ENCODE results near the gene MAPK13. TPM values are rescaled to one million over a fixed set of nuclear protein-coding genes. Genes with fewer than 3 reads are reported as not detected.
"Not testable (repeated sequence)": the region's sequence is repeated elsewhere in the genome, so short reads cannot be mapped to it uniquely, and the experiment has no call there.

The MAPK13 gene
- total RNA-seq, 6 experiments from 2014 or later = 2.2 to 5.0 (median 3.0) TPM

- ATAC-seq (no peak), DNase-seq (peak in 1 of 3 donors; percentile 35)
- no peaks in the 10 kb centered on the region for H3K9me3 ChIP-seq
- no peaks in the 10 kb centered on the region for H3K36me3 ChIP-seq
- H3K27ac ChIP-seq = no peak overlapping the region
- no peaks in the 10 kb centered on the region for H3K27me3 ChIP-seq
- no peak for TF ChIP-seq POLR2A (IDR thresholded peaks at IDR 0.05)
- peaks cover 0 to 30% (median 6%) of the 10 kb centered on the region in 4 donors for H3K4me1 ChIP-seq
- no peak overlapping the region for H3K4me3 ChIP-seq
- intact Hi-C loops (cut with DNase I) = no loop called here
- no CpG with 5 or more reads among the region's 2 CpGs for WGBS (ENCODE audit: insufficient coverage, low coverage, low lambda C conversion rate, missing lambda C conversion rate)
These were observed 4.2 kb upstream of the MAPK13 start for GRCh38 chr6:36126121-36126520.

GRCh38 chr6:36126553-36127458 lies 3.5 kb upstream of the MAPK13 start:
- ATAC-seq (no peak), DNase-seq (peak in 1 of 3 donors; percentile 33)
- Histone ChIP-seq H3K27ac (no peak overlapping the region), H3K36me3 (no peaks in the 10 kb centered on the region), H3K4me3 (no peak overlapping the region), H3K27me3 (no peaks in the 10 kb centered on the region), H3K9me3 (no peaks in the 10 kb centered on the region), H3K4me1 (peaks cover 0 to 30% (median 4%) of the 10 kb centered on the region in 4 donors)
- WGBS (ENCODE audit: insufficient coverage, low coverage, low lambda C conversion rate, missing lambda C conversion rate) = 68% methylated on average over 9 of the region's 10 CpGs
- TF ChIP-seq POLR2A (IDR thresholded peaks at IDR 0.05) = no peak
- TF ChIP-seq, protein P1, sequence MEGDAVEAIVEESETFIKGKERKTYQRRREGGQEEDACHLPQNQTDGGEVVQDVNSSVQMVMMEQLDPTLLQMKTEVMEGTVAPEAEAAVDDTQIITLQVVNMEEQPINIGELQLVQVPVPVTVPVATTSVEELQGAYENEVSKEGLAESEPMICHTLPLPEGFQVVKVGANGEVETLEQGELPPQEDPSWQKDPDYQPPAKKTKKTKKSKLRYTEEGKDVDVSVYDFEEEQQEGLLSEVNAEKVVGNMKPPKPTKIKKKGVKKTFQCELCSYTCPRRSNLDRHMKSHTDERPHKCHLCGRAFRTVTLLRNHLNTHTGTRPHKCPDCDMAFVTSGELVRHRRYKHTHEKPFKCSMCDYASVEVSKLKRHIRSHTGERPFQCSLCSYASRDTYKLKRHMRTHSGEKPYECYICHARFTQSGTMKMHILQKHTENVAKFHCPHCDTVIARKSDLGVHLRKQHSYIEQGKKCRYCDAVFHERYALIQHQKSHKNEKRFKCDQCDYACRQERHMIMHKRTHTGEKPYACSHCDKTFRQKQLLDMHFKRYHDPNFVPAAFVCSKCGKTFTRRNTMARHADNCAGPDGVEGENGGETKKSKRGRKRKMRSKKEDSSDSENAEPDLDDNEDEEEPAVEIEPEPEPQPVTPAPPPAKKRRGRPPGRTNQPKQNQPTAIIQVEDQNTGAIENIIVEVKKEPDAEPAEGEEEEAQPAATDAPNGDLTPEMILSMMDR (IDR thresholded peaks at IDR 0.05) = no peak
- intact Hi-C loops (cut with DNase I) = no loop called here

DNA sequence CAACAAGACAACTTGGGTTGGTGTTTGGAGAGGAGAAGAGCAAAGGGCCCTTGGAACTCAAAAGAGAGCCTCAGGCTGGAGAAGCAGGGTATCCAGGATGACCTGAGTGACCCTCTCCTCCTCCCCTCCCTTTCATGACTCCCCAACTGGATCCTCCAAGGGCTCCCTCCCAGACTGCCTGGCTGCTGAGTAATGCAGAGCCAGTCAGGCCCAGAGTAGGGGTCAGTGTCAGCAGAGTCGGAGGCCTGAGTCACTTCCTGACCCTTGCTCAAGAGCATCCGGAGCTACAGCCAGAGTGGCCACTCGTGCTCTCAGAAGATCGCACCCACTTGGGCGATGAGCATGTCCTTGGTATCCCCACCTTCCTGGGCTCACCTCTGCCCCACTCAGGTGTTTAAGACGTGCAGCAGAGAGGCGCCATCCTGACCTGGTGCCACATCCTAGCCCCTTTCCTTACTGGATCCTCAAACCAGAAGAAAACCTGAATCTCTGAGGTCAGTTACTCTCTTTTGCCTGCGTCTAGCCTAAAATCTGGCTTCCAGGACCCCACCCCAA lies 2.8 kb upstream of the MAPK13 start:
- Histone ChIP-seq H3K27ac (no peak overlapping the region), H3K36me3 (no peaks in the 10 kb centered on the region), H3K4me3 (no peak overlapping the region), H3K4me1 (peaks cover 0 to 27% (median under 1%) of the 10 kb centered on the region in 4 donors), H3K27me3 (no peaks in the 10 kb centered on the region), H3K9me3 (no peaks in the 10 kb centered on the region)
- intact Hi-C loops (cut with DNase I) = no loop called here
- WGBS (ENCODE audit: insufficient coverage, low coverage, low lambda C conversion rate, missing lambda C conversion rate) = 67% methylated on average over 8 of the region's 8 CpGs
- ATAC-seq (peak; percentile 32 to 63 (median 57)), DNase-seq (peak; percentile 73 to 79 (median 78))
- TF ChIP-seq, protein P1 (IDR thresholded peaks at IDR 0.05) = no peak
- peak; percentile 44 for TF ChIP-seq POLR2A (IDR thresholded peaks at IDR 0.05)

- DNase-seq = no peak
- no peak for ATAC-seq
- Histone ChIP-seq H3K4me3 (no peak overlapping the region), H3K4me1 (peaks cover 0 to 26% (median 0%) of the 10 kb centered on the region in 4 donors), H3K36me3 (no peaks in the 10 kb centered on the region), H3K9me3 (no peaks in the 10 kb centered on the region), H3K27me3 (no peaks in the 10 kb centered on the region), H3K27ac (no peak overlapping the region)
- intact Hi-C loops (cut with DNase I) = no loop called here
- 83% methylated on average over 3 of the region's 5 CpGs for WGBS (ENCODE audit: insufficient coverage, low coverage, low lambda C conversion rate, missing lambda C conversion rate)
- no peak for TF ChIP-seq POLR2A (IDR thresholded peaks at IDR 0.05)
- TF ChIP-seq, protein P1 (IDR thresholded peaks at IDR 0.05) = no peak
These were observed 2.2 kb upstream of the MAPK13 start for GRCh38 chr6:36128073-36128472.

GRCh38 chr6:36128793-36129192 lies 1.5 kb upstream of the MAPK13 start:
- H3K27ac ChIP-seq = no peak overlapping the region
- no peak for DNase-seq
- no peak for TF ChIP-seq POLR2A (IDR thresholded peaks at IDR 0.05)
- TF ChIP-seq, protein P1 (IDR thresholded peaks at IDR 0.05) = no peak
- no peaks in the 10 kb centered on the region for H3K36me3 ChIP-seq
- no peak overlapping the region for H3K4me3 ChIP-seq
- intact Hi-C loops (cut with DNase I) = no loop called here
- H3K4me1 ChIP-seq = peaks cover 0 to 19% (median 0%) of the 10 kb centered on the region in 4 donors
- 86% methylated on average over 1 of the region's 3 CpGs for WGBS (ENCODE audit: insufficient coverage, low coverage, low lambda C conversion rate, missing lambda C conversion rate)
- no peaks in the 10 kb centered on the region for H3K9me3 ChIP-seq
- no peak for ATAC-seq
- H3K27me3 ChIP-seq = no peaks in the 10 kb centered on the region

DNA sequence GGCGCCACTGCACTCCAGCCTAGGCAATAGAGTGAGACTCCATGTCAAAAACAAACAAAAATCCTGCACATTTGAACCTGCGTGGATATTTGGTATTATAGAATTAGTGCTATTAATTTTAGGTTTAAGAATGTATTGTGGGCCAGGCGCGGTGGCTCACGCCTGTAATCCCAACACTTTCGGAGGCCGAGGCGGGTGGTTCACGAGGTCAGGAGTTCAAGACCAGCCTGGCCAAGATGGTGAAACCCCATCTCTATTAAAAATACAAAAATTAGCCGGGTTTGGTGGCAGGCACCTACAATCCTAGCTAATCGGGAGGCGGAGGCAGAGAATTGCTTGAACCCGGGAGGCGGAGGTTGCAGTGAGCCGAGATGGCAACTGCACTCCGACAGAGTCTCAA lies 979 bp upstream of the MAPK13 start:
- H3K4me3 ChIP-seq; H3K36me3 ChIP-seq; H3K27me3 ChIP-seq; ATAC-seq; H3K9me3 ChIP-seq; H3K27ac ChIP-seq; intact Hi-C loops (cut with DNase I): not testable (repeated sequence)
- DNase-seq = peak in 1 of 3 donors; percentile 33
- peaks cover 0 to 15% (median 0%) of the 10 kb centered on the region in 4 donors for H3K4me1 ChIP-seq
- 91% methylated on average over 16 of the region's 16 CpGs for WGBS (ENCODE audit: insufficient coverage, low coverage, low lambda C conversion rate, missing lambda C conversion rate)
